Measurements from ENCODE around the gene DLEU7.

DLEU7 gene

DNA sequence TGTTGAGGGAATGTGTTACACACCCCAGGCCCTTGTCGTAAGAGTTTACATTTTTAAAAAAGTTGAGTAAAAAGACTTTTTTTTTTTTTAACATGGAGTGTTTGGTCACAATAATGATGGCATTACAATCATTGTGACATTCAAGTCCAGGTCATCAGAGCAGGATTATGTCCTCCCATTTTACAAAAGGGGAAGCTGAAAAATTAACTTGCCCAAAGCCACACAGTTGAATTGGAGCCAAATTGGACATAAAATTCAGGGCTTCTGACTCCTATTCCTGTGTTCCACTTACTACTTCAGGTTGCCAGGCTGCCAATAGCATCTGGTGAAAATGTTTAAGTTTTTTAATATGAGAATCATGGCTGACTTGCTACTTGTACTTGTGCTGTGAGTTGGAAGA is 49.3 kb downstream of the DLEU7 start:
- no peak for TF ChIP-seq ZFP3 (tag by site-specific recombination; IDR thresholded peaks at IDR 0.05; ENCODE audit: low read depth)
- no peak for TF ChIP-seq ZNF529 (tag by site-specific recombination; IDR thresholded peaks at IDR 0.05; ENCODE audit: insufficient replicate concordance)
- TF ChIP-seq, protein P1, sequence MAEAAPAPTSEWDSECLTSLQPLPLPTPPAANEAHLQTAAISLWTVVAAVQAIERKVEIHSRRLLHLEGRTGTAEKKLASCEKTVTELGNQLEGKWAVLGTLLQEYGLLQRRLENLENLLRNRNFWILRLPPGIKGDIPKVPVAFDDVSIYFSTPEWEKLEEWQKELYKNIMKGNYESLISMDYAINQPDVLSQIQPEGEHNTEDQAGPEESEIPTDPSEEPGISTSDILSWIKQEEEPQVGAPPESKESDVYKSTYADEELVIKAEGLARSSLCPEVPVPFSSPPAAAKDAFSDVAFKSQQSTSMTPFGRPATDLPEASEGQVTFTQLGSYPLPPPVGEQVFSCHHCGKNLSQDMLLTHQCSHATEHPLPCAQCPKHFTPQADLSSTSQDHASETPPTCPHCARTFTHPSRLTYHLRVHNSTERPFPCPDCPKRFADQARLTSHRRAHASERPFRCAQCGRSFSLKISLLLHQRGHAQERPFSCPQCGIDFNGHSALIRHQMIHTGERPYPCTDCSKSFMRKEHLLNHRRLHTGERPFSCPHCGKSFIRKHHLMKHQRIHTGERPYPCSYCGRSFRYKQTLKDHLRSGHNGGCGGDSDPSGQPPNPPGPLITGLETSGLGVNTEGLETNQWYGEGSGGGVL (tag by site-specific recombination; IDR thresholded peaks at IDR 0.05), result no peak
- TF ChIP-seq, protein P2, sequence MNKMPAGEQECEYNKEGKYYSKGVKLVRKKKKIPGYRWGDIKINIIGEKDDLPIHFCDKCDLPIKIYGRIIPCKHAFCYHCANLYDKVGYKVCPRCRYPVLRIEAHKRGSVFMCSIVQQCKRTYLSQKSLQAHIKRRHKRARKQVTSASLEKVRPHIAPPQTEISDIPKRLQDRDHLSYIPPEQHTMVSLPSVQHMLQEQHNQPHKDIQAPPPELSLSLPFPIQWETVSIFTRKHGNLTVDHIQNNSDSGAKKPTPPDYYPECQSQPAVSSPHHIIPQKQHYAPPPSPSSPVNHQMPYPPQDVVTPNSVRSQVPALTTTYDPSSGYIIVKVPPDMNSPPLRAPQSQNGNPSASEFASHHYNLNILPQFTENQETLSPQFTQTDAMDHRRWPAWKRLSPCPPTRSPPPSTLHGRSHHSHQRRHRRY (tag by site-specific recombination; IDR thresholded peaks at IDR 0.05), result no peak
- TF ChIP-seq HOXD13 (CRISPR knock-in tag; IDR thresholded peaks at IDR 0.05; ENCODE audit: borderline replicate concordance), result no peak
- no peak for TF ChIP-seq IKZF3 (tag by site-specific recombination; IDR thresholded peaks at IDR 0.05)
- TF ChIP-seq KLF10 (tag by site-specific recombination; IDR thresholded peaks at IDR 0.05), result no peak
- TF ChIP-seq ZNF184 (tag by site-specific recombination; IDR thresholded peaks at IDR 0.05), result no peak
- no peak for TF ChIP-seq ZBTB20 (tag by site-specific recombination; IDR thresholded peaks at IDR 0.05)

DNA sequence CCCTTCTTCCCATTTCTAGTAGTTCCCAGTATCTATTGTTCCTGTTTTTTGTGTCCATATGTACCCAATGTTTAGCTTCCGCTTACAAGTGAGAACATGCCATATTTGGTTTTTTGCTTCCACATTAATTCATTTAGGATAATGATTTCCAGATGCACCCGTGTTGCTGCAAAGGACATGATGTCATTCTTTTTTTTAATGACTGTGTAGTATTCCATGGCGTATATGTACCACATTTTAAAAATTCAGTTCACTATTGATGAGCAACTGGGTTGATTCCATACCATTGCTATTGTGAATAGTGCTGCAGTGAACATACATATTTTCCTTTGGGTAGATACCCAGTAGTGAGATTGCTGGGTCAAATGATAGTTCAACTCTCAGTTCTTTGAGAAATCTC is 50.5 kb downstream of the DLEU7 start:
- CTCF ChIA-PET, result no interaction called here
- H3K36me3 ChIP-seq (ENCODE audit: control insufficient read depth in 2 of 2, insufficient read depth in 1 of 2, low read length in 2 of 2), result no peaks in the 10 kb centered on the region
- H3K4me3 ChIP-seq (ENCODE audit: low read depth, low read length), result no peak overlapping the region
- no peaks in the 10 kb centered on the region for H3K4me1 ChIP-seq (ENCODE audit: control insufficient read depth, insufficient read depth, low read length)
- POLR2A ChIA-PET, result no interaction called here
- H3K9me3 ChIP-seq (ENCODE audit: control insufficient read depth, insufficient read depth, low read depth, low read length), result no peaks in the 10 kb centered on the region
- H3K27ac ChIP-seq (ENCODE audit: extremely low read depth, low read depth, low read length), result no peak overlapping the region
- TF ChIP-seq ZNF610 (tag by site-specific recombination; IDR thresholded peaks at IDR 0.05; ENCODE audit: borderline replicate concordance) (no peak), ZNF629 (tag by site-specific recombination; IDR thresholded peaks at IDR 0.05) (no peak), ZNF132 (tag by site-specific recombination; IDR thresholded peaks at IDR 0.05; ENCODE audit: borderline replicate concordance) (no peak), SETDB1 (IDR thresholded peaks at IDR 0.05; ENCODE audit: insufficient read length, low read length) (no peak), KLF8 (tag by site-specific recombination; IDR thresholded peaks at IDR 0.05) (no peak), ZNF571 (tag by site-specific recombination; IDR thresholded peaks at IDR 0.05) (no peak), ZNF239 (tag by site-specific recombination; IDR thresholded peaks at IDR 0.05) (no peak), YY2 (tag by site-specific recombination; IDR thresholded peaks at IDR 0.05) (no peak), HOXD13 (CRISPR knock-in tag; IDR thresholded peaks at IDR 0.05; ENCODE audit: borderline replicate concordance) (no peak), ZNF184 (tag by site-specific recombination; IDR thresholded peaks at IDR 0.05) (no peak)
- TF ChIP-seq, protein P3, sequence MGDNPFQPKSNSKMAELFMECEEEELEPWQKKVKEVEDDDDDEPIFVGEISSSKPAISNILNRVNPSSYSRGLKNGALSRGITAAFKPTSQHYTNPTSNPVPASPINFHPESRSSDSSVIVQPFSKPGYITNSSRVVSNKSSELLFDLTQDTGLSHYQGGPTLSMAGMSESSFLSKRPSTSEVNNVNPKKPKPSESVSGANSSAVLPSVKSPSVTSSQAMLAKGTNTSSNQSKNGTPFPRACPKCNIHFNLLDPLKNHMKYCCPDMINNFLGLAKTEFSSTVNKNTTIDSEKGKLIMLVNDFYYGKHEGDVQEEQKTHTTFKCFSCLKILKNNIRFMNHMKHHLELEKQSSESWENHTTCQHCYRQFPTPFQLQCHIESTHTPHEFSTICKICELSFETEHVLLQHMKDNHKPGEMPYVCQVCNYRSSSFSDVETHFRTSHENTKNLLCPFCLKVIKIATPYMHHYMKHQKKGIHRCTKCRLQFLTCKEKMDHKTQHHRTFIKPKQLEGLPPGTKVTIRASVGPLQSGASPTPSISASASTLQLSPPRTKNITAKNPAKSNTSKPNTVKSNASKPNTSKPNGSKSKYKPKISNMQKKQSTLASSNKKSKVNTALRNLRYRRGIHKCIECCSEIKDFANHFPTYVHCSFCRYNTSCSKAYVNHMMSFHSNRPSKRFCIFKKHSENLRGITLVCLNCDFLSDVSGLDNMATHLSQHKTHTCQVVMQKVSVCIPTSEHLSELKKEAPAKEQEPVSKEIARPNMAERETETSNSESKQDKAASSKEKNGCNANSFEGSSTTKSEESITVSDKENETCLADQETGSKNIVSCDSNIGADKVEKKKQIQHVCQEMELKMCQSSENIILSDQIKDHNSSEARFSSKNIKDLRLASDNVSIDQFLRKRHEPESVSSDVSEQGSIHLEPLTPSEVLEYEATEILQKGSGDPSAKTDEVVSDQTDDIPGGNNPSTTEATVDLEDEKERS (tag by site-specific recombination; IDR thresholded peaks at IDR 0.05), result no peak
- TF ChIP-seq, protein P4, sequence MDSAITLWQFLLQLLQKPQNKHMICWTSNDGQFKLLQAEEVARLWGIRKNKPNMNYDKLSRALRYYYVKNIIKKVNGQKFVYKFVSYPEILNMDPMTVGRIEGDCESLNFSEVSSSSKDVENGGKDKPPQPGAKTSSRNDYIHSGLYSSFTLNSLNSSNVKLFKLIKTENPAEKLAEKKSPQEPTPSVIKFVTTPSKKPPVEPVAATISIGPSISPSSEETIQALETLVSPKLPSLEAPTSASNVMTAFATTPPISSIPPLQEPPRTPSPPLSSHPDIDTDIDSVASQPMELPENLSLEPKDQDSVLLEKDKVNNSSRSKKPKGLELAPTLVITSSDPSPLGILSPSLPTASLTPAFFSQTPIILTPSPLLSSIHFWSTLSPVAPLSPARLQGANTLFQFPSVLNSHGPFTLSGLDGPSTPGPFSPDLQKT (IDR thresholded peaks at IDR 0.05; ENCODE audit: borderline replicate concordance, low read depth, low read length), result no peak
- TF ChIP-seq, protein P5, sequence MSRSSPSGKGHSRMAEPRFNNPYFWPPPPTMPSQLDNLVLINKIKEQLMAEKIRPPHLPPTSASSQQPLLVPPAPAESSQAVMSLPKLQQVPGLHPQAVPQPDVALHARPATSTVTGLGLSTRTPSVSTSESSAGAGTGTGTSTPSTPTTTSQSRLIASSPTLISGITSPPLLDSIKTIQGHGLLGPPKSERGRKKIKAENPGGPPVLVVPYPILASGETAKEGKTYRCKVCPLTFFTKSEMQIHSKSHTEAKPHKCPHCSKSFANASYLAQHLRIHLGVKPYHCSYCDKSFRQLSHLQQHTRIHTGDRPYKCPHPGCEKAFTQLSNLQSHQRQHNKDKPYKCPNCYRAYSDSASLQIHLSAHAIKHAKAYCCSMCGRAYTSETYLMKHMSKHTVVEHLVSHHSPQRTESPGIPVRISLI (tag by site-specific recombination; IDR thresholded peaks at IDR 0.05), result no peak
- TF ChIP-seq, protein P6, sequence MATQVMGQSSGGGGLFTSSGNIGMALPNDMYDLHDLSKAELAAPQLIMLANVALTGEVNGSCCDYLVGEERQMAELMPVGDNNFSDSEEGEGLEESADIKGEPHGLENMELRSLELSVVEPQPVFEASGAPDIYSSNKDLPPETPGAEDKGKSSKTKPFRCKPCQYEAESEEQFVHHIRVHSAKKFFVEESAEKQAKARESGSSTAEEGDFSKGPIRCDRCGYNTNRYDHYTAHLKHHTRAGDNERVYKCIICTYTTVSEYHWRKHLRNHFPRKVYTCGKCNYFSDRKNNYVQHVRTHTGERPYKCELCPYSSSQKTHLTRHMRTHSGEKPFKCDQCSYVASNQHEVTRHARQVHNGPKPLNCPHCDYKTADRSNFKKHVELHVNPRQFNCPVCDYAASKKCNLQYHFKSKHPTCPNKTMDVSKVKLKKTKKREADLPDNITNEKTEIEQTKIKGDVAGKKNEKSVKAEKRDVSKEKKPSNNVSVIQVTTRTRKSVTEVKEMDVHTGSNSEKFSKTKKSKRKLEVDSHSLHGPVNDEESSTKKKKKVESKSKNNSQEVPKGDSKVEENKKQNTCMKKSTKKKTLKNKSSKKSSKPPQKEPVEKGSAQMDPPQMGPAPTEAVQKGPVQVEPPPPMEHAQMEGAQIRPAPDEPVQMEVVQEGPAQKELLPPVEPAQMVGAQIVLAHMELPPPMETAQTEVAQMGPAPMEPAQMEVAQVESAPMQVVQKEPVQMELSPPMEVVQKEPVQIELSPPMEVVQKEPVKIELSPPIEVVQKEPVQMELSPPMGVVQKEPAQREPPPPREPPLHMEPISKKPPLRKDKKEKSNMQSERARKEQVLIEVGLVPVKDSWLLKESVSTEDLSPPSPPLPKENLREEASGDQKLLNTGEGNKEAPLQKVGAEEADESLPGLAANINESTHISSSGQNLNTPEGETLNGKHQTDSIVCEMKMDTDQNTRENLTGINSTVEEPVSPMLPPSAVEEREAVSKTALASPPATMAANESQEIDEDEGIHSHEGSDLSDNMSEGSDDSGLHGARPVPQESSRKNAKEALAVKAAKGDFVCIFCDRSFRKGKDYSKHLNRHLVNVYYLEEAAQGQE (tag by site-specific recombination; IDR thresholded peaks at IDR 0.05), result no peak
- TF ChIP-seq, protein P7, sequence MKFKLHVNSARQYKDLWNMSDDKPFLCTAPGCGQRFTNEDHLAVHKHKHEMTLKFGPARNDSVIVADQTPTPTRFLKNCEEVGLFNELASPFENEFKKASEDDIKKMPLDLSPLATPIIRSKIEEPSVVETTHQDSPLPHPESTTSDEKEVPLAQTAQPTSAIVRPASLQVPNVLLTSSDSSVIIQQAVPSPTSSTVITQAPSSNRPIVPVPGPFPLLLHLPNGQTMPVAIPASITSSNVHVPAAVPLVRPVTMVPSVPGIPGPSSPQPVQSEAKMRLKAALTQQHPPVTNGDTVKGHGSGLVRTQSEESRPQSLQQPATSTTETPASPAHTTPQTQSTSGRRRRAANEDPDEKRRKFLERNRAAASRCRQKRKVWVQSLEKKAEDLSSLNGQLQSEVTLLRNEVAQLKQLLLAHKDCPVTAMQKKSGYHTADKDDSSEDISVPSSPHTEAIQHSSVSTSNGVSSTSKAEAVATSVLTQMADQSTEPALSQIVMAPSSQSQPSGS (tag by site-specific recombination; IDR thresholded peaks at IDR 0.05; ENCODE audit: low read depth), result no peak

More for the DNA sequence above, 49.3 kb downstream of the DLEU7 start:
- ChIA-PET CTCF (no interaction called here), POLR2A (no interaction called here)
- H3K27ac ChIP-seq (ENCODE audit: extremely low read depth, low read depth, low read length), result no peak overlapping the region
- no peaks in the 10 kb centered on the region for H3K36me3 ChIP-seq (ENCODE audit: control insufficient read depth in 2 of 2, insufficient read depth in 1 of 2, low read length in 2 of 2)
- no peaks in the 10 kb centered on the region for H3K9me3 ChIP-seq (ENCODE audit: control insufficient read depth, insufficient read depth, low read depth, low read length)
- H3K4me3 ChIP-seq (ENCODE audit: low read depth, low read length), result no peak overlapping the region
- H3K4me1 ChIP-seq (ENCODE audit: control insufficient read depth, insufficient read depth, low read length), result no peaks in the 10 kb centered on the region
